Mammary epithelial cell (primary cell): ENCODE measurements around the gene KCNE4.

Experiments
- EZH2 ChIP-seq: IDR thresholded peaks from 2 replicates; pipeline ENCODE4 v1.6.1; 2012; ENCODE audit warnings: low read length, inconsistent platforms, borderline replicate concordance
- TF ChIP-seq, protein P1 (sequence below), 2 donors: IDR thresholded peaks in 1 of 2; conservative IDR thresholded peaks in 1 of 2; 2 replicates each; pipeline ENCODE4 v1.5.1; 2011 to 2012; ENCODE audit warnings: inconsistent platforms in 2 of 2, low read length in 2 of 2, mild to moderate bottlenecking in 2 of 2, control low read depth in 1 of 2, low read depth in 1 of 2; ENCODE audit not compliant: insufficient read depth in 1 of 2; ENCODE audit errors: extremely low read depth in 1 of 2

DNA sequence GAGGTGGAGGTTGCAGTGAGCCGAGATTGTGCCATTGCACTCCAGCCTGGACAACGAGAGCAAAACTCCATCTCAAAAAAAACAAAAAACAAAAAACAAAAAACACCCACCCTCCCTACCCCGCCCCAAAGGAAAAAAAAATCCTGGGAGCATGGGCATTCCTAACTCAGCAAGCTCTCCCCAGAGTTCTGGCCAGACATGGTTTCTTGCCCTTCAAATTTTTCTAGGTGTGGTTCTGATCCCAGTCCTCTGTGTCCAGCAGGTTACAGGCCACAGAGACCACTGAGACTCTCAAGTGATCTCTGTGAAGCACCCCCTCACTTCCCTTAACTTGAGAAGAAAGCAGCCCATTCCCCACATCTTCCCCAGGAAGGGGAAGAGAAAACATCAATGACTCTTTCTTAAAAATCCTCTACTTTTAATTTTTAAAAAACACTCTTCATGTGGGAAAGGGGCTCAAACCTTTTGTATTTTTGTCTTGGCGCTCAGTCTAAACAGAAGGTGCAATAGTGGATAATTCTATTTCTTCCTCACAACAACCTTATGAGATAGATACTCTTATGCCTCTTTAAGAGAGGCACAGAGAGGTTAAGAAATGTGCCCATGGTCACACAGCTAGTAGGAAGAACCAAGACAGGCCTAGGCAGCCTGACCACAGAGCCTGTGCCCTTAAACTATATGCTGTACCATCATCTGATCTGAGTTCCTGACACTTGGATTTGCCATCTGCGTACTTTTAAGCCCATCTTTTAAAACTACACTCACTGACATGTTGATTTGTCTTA, 6.9 kb upstream of the KCNE4 start:
- TF ChIP-seq, protein P1, sequence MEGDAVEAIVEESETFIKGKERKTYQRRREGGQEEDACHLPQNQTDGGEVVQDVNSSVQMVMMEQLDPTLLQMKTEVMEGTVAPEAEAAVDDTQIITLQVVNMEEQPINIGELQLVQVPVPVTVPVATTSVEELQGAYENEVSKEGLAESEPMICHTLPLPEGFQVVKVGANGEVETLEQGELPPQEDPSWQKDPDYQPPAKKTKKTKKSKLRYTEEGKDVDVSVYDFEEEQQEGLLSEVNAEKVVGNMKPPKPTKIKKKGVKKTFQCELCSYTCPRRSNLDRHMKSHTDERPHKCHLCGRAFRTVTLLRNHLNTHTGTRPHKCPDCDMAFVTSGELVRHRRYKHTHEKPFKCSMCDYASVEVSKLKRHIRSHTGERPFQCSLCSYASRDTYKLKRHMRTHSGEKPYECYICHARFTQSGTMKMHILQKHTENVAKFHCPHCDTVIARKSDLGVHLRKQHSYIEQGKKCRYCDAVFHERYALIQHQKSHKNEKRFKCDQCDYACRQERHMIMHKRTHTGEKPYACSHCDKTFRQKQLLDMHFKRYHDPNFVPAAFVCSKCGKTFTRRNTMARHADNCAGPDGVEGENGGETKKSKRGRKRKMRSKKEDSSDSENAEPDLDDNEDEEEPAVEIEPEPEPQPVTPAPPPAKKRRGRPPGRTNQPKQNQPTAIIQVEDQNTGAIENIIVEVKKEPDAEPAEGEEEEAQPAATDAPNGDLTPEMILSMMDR (conservative IDR thresholded peaks at IDR 0.05 in 1 of 2, IDR thresholded peaks at IDR 0.05 in 1 of 2; ENCODE audit: extremely low read depth in 1 of 2, insufficient read depth in 1 of 2, low read depth in 1 of 2, low read length in 2 of 2): no peak
- no peak for TF ChIP-seq EZH2
